Stimulated activated CD8-positive, alpha-beta memory T cell treated with anti-CD3 and anti-CD28 coated beads, Interleukin-7, amount 100 ng/mL, for 1 hour (primary cell): Measurements from ENCODE around the gene DTNB.

ENCODE experiments used
- DNase-seq, 2 donors: peaks; one replicate each; pipeline ENCODE4 v3.0.0-alpha.2; 2020; ENCODE audit warnings: low read depth in 2 of 2

Gene DTNB

GRCh38 chr2:25388491-25388890 is 284.9 kb downstream of the DTNB start:
- no peak for DNase-seq

GRCh38 chr2:25387876-25388449 is 285.4 kb downstream of the DTNB start:
- no peak for DNase-seq

- no peak for DNase-seq
Observed at GRCh38 chr2:25386971-25387875, 286.2 kb downstream of the DTNB start.

- DNase-seq, result no peak
Observed at GRCh38 chr2:25385910-25386309, 287.5 kb downstream of the DTNB start.

- no peak for DNase-seq
Observed at GRCh38 chr2:25383806-25384205, 289.6 kb downstream of the DTNB start.

GRCh38 chr2:25381502-25381901 is 291.9 kb downstream of the DTNB start:
- DNase-seq, result no peak

GRCh38 chr2:25380586-25381375 is 292.6 kb downstream of the DTNB start:
- no peak for DNase-seq

GRCh38 chr2:25380023-25380422 is 293.4 kb downstream of the DTNB start:
- no peak for DNase-seq

- DNase-seq, result no peak
Observed at GRCh38 chr2:25379535-25379934, 293.8 kb downstream of the DTNB start.

GRCh38 chr2:25378731-25379490 is 294.5 kb downstream of the DTNB start:
- DNase-seq, result no peak

GRCh38 chr2:25377822-25378421 is 295.5 kb downstream of the DTNB start:
- DNase-seq, result no peak

- peak; percentile 81 to 82 for DNase-seq
Observed at GRCh38 chr2:25376750-25377621, 296.4 kb downstream of the DTNB start.

- no peak for DNase-seq
Observed at GRCh38 chr2:25375989-25376545, 297.3 kb downstream of the DTNB start.

- no peak for DNase-seq
Observed at GRCh38 chr2:25375371-25375988, 297.9 kb downstream of the DTNB start.

- DNase-seq, result no peak
Observed at GRCh38 chr2:25374827-25375226, 298.6 kb downstream of the DTNB start.

GRCh38 chr2:25374411-25374810 is 299.0 kb downstream of the DTNB start:
- DNase-seq, result no peak

GRCh38 chr2:25373269-25373981 is 300.0 kb downstream of the DTNB start:
- DNase-seq, result no peak

GRCh38 chr2:25372405-25373268 is 300.7 kb downstream of the DTNB start:
- DNase-seq, result no peak
